Right cardiac atrium (tissue), 5 donors: ENCODE measurements around the gene ATP6V0D1. TPM values are rescaled to one million over a fixed set of nuclear protein-coding genes. Genes with fewer than 3 reads are reported as not detected.

Experiments
- ATAC-seq, 2 donors: fragments of 200-7000 bp; cut with Tn5 transposase; one replicate each; pipeline versions ENCODE4 v1.8.0 to v1.9.1; 2020; ENCODE audit warnings: moderate library complexity in 2 of 2, mild to moderate bottlenecking in 1 of 2
- DNase-seq, 3 donors: peaks; one replicate each; pipeline ENCODE4 v3.0.0-alpha.2; 2020
- H3K27ac ChIP-seq: one replicate; pipeline ENCODE4 v1.5.1; 2013; ENCODE audit warnings: mild to moderate bottlenecking, low read length, control low read depth, moderate library complexity
- H3K27me3 ChIP-seq: one replicate; pipeline ENCODE4 v1.6.1; 2013; ENCODE audit not compliant: control insufficient read depth, insufficient read depth
- H3K4me1 ChIP-seq: one replicate; pipeline ENCODE4 v1.6.1; 2013; ENCODE audit warnings: low read length; ENCODE audit not compliant: control insufficient read depth, insufficient read depth
- H3K4me3 ChIP-seq: one replicate; pipeline ENCODE4 v1.5.1; 2013; ENCODE audit warnings: low read length, control low read depth
- H3K9me3 ChIP-seq: one replicate; pipeline ENCODE4 v1.6.1; 2013; ENCODE audit warnings: low read length; ENCODE audit not compliant: control insufficient read depth
- WGBS: extraction: QIAGEN DNeasy Blood & Tissue Kit; methylation state at CpG from one replicate; pipeline ENCODE4 v1.1.7; 2013; 5-methylcytosine and 5-hydroxymethylcytosine counted together
- intact Hi-C, 4 donors: fragments of 100-400 bp; cut with DNase I; formaldehyde crosslinking; loops; one replicate each; pipeline versions ENCODE4 v1.11.0 to v1.14.0; 2022 to 2023
- polyA plus RNA-seq: library from polyadenylated mRNA; stranded (reverse); fragments of 200-250 nt; gene quantifications from one replicate; pipeline ENCODE4 v1.2.3, GENCODE V29; 2013
- total RNA-seq, 4 donors: library from RNA; stranded (reverse); fragmentation: NEBNext Ultra II Directional; extraction: Animal tissue kit (Norgen Biotek cat#: 25700); gene quantifications; one replicate each; pipeline ENCODE4 v1.2.1, GENCODE V29; 2021
- donor health status: healthy with polysubstance abuse.
- donor health status: DM: no; HTN: yes; CAD: no.
- donor health status: DM: no; HTN: no; CAD: no.
- donor health status: DM: no; HTN: yes; CAD: no; lungs with severe emphysema.
- donor health status: DM: yes; HTN: yes; CAD: no.

The ATP6V0D1 gene
- total and polyA plus RNA-seq, 5 donors, result 44.6 to 79.4 (median 64.8) TPM

DNA sequence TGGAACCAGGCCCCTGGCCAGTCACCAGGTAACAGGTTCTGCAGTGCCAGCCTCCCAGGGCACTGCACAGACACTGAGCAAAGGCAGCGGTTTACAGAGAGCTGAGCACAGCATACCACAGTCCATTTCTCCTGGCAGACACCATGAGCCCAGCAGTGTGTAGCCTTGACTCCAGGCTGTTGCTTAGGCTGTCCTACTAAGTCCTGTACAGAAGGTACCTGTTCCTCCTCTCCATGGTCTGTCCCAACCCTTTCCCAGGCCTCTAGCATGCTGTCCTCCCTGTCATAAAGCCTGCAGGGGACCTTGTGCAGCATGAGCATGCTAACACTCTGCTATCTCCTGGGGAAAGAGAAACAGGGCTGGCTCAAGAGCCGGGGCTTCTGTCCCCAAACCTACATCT, 20.0 kb downstream of the ATP6V0D1 start:
- Histone ChIP-seq H3K27ac (no peak overlapping the region), H3K27me3 (no peaks in the 10 kb centered on the region), H3K9me3 (no peaks in the 10 kb centered on the region), H3K4me1 (peaks cover 40% of the 10 kb centered on the region), H3K4me3 (no peak overlapping the region)
- 87% methylated on average over 2 of the region's 2 CpGs for WGBS
- intact Hi-C loops, result no loop called here
- no peak for ATAC-seq
- DNase-seq, result peak in 1 of 3 donors; percentile 14

DNA sequence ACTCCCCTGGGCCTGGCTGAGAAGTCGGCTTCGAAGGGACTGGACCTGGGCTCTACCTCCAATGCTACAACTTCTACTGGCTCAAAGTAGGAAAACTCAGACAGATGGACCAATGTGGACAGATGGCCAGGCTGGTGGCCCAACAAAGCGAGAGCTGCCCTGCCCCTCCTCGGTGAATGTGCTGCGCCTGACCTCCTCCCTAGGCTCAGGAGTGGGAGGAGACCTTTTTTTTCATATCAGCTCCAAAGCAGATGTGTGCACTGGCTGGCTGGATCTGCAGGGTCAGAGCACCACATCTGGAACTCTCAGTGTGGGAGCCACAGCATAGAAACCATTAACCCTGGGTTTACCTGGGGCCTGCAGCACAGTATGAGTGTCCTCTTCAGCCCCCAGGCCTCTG, 20.8 kb downstream of the ATP6V0D1 start:
- ATAC-seq (no peak), DNase-seq (peak in 1 of 3 donors; percentile 47)
- no peak overlapping the region for H3K4me3 ChIP-seq
- H3K27ac ChIP-seq, result peak overlapping the region; percentile 70
- no peaks in the 10 kb centered on the region for H3K9me3 ChIP-seq
- WGBS, result 70% methylated on average over 5 of the region's 5 CpGs
- intact Hi-C loops, result no loop called here
- H3K4me1 ChIP-seq, result peaks cover 37% of the 10 kb centered on the region
- no peaks in the 10 kb centered on the region for H3K27me3 ChIP-seq

DNA sequence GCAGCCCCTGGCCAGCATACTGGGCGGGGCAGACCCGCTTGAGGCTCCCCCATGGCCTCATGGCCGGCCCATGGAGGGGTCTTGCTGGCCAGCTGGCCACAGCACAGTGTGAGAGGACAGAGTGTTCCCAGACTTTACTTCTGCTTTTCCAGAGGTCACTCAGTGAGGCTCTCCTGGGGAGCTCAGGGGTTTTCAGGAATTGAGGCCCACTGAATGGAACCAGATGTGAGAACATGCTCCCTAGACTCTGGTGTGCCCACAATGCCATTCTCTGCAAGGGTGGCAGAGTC, 21.2 kb downstream of the ATP6V0D1 start:
- Histone ChIP-seq H3K4me1 (peaks cover 37% of the 10 kb centered on the region), H3K9me3 (no peaks in the 10 kb centered on the region), H3K4me3 (no peak overlapping the region), H3K27ac (peak overlapping the region; percentile 70), H3K27me3 (no peaks in the 10 kb centered on the region)
- 48% methylated on average over 3 of the region's 3 CpGs for WGBS
- ATAC-seq (peak; percentile 41 to 67), DNase-seq (peak in 2 of 3 donors; percentile 51 to 86)
- intact Hi-C loops, result no loop called here

DNA sequence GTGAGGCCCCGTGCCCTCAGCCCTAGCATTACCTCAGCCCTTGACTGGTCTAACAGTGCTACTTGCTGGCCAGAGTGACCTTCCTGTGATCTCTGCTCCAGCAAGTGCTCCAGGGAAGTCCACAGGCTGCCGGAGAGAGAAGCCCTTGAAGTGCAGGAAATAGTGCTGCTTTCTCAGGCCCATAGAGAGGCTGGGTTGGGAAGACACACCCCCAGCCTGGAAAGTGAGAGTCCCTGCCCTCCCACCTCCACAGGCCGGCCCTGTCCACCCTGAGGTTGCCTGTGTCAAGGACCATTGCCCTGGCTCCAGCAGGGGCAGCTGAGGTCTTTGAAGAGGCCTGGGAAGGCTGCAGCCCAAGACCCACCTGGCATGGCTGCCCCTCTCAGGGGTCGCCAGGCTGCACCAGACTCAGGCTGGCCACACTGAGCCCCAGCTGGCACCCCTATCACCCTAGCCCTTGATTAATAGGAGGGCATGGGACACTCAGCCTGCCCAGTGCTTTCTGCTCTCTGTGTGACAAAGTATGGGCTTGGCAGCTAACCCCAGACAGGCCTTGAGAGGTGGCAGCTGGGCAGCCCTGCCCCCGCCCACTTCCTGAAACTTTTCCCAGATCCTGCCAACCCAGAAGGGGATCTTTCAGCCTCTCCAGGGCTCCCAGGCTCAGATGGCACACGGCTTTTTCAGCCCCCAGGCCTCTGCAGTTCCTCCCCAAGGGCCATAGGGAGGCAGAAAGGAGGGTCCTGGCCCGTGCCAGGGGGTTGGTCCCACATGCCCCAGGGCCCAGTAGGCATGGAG, 21.7 kb downstream of the ATP6V0D1 start:
- WGBS, result 36% methylated on average over 7 of the region's 7 CpGs

DNA sequence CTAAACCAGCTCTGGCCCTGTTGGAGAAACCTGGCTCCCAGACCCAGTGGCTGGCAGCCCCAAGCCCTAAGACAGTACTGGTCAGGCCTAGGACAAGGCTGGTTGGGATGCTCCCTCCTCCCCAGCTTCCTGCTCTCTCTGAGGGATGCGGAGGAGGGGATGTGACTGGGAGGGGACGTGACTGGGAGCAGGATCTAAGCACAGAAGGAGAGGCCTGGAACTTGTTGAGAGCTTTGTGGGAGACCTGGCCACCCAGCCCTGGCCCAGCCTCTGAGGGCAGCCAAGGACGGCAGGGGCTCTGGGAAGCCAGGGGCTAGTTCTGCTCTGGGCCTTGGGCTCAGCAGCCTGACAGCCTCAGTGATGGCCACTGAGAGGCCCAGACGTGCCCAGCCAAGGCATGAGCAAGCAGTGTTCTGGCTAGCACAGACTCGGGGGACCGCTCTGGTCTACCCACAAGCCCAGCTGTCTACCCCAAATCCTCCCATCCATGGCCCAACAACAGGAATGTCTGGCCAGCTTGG, 22.8 kb downstream of the ATP6V0D1 start:
- H3K27ac ChIP-seq, result peak overlapping the region; percentile 37
- peak in 2 of 3 donors; percentile 70 to 80 for DNase-seq

More for the DNA sequence above, 21.7 kb downstream of the ATP6V0D1 start:
- H3K27ac ChIP-seq, result peak overlapping the region; percentile 70
- no peak overlapping the region for H3K4me3 ChIP-seq
- ATAC-seq (peak; percentile 59 to 62), DNase-seq (peak in 2 of 3 donors; percentile 75 to 85)
- intact Hi-C loops, result no loop called here
- H3K27me3 ChIP-seq, result no peaks in the 10 kb centered on the region
- H3K4me1 ChIP-seq, result peaks cover 37% of the 10 kb centered on the region
- no peaks in the 10 kb centered on the region for H3K9me3 ChIP-seq

DNA sequence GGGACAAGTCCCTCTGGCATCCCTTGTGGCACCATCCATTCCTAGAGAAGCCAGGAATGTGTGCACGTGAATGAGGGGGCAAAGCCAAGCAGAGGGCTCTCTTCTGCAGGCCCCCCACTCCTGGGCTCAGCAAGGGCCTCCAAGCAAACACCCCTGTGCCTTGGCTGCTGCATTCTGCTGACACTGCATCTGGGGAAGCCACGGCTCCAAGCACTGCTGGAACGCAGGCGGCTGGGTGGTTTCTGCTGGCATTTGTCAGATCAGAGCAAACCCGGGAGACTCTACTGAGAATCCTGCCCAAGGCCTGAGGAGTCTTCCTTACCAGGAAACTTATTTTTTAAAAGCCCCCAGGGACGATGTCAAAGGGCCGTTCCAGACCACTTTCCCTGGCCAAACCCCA, 23.3 kb downstream of the ATP6V0D1 start:
- 45% methylated on average over 7 of the region's 7 CpGs for WGBS
- Histone ChIP-seq H3K27ac (no peak overlapping the region), H3K27me3 (no peaks in the 10 kb centered on the region), H3K4me3 (no peak overlapping the region), H3K9me3 (no peaks in the 10 kb centered on the region), H3K4me1 (peaks cover 37% of the 10 kb centered on the region)
- intact Hi-C loops, result no loop called here
- DNase-seq (peak in 1 of 3 donors; percentile 58), ATAC-seq (no peak)

More for the DNA sequence above, 22.8 kb downstream of the ATP6V0D1 start:
- WGBS, result 49% methylated on average over 6 of the region's 6 CpGs
- H3K9me3 ChIP-seq, result no peaks in the 10 kb centered on the region
- peak; percentile 16 to 34 for ATAC-seq
- H3K4me1 ChIP-seq, result peaks cover 37% of the 10 kb centered on the region
- no peaks in the 10 kb centered on the region for H3K27me3 ChIP-seq
- H3K4me3 ChIP-seq, result no peak overlapping the region
- intact Hi-C loops, result no loop called here

DNA sequence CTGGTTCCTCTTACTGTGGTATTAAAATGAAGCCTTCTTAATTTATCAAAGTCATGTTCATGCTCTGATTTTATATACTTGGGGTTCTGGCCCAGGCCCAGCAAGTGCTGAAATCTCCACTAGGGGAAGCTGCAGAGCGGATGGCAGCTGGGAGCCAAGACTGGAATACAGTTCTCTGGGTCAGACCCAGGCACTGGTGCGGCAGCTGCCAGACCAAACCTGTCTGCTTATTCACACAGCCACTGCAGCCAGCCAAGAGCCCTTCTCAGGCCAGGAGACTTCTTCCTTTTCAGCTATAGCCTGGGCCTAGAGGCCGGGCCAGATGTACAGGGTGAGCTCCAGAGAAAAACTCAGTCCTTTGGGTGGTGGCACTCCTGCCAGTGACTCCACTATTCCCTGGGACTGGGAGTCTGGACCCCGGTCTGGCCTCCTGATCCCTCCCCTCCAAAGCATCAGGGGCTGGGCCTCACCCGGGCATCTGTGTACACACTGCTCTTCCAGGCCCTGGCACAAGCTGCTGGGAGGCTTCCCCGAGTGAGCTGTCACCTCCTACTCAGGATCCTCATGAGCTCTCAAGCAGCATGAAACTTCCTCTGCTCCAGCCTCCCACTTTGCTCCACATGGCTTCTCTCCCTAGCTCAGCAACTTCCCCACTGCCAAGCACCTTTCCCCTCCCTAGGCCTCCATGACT, 24.4 kb downstream of the ATP6V0D1 start:
- H3K27me3 ChIP-seq, result no peaks in the 10 kb centered on the region
- no peak overlapping the region for H3K27ac ChIP-seq
- no peak overlapping the region for H3K4me3 ChIP-seq
- DNase-seq (peak; percentile 77 to 90 (median 87)), ATAC-seq (peak in 1 of 2 donors; percentile 16)
- H3K4me1 ChIP-seq, result peaks cover 40% of the 10 kb centered on the region
- 43% methylated on average over 6 of the region's 6 CpGs for WGBS
- no peaks in the 10 kb centered on the region for H3K9me3 ChIP-seq
- intact Hi-C loops, result no loop called here

DNA sequence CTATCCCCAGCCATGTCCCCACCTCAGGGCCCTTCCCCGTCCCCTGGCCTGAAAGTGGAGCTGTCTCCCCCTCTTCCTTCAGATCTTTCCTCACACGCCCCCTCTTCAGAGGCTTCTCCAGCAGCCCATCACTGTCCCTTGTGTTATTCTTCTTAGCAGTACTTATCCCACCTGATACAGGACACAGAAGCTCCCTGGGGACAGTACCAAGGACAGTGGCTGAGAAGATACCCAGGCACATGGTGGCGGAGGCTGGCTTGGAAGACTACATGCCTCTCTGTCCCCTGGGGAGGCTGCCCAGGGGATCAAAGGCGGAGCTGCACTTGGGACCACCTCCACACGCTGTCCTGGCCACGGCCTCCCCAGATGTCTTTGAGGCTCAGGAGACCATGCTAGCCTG, 26.1 kb downstream of the ATP6V0D1 start:
- intact Hi-C loops, result no loop called here
- no peaks in the 10 kb centered on the region for H3K9me3 ChIP-seq
- H3K27me3 ChIP-seq, result no peaks in the 10 kb centered on the region
- ATAC-seq (no peak), DNase-seq (peak in 1 of 3 donors; percentile 25)
- H3K4me1 ChIP-seq, result peaks cover 38% of the 10 kb centered on the region
- H3K4me3 ChIP-seq, result no peak overlapping the region
- WGBS, result 91% methylated on average over 6 of the region's 6 CpGs
- H3K27ac ChIP-seq, result no peak overlapping the region

DNA sequence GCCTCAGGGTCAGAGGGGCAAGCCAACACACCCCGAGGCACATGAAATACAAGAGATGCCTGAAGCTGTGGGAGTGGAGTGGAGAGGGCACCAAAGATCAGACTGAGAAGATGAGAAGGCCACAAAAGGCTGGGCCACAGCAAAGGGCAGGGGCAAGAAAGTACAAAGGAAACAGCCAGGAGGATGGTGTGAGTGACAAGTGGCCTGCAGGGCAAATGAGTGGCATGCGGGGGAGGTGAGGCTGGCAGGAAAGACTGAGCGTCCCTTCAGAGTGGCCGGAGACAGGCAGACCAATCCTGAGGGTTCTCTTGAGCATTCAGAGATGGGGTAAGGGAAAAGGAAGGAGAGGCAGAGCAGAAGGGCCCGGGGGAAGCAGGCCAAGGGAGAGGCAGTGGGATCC, 26.9 kb downstream of the ATP6V0D1 start:
- WGBS, result 81% methylated on average over 5 of the region's 5 CpGs
- ATAC-seq (no peak), DNase-seq (peak in 1 of 3 donors; percentile 25)
- no peak overlapping the region for H3K27ac ChIP-seq
- no peaks in the 10 kb centered on the region for H3K27me3 ChIP-seq
- intact Hi-C loops, result no loop called here
- no peaks in the 10 kb centered on the region for H3K9me3 ChIP-seq
- peaks cover 37% of the 10 kb centered on the region for H3K4me1 ChIP-seq
- no peak overlapping the region for H3K4me3 ChIP-seq

DNA sequence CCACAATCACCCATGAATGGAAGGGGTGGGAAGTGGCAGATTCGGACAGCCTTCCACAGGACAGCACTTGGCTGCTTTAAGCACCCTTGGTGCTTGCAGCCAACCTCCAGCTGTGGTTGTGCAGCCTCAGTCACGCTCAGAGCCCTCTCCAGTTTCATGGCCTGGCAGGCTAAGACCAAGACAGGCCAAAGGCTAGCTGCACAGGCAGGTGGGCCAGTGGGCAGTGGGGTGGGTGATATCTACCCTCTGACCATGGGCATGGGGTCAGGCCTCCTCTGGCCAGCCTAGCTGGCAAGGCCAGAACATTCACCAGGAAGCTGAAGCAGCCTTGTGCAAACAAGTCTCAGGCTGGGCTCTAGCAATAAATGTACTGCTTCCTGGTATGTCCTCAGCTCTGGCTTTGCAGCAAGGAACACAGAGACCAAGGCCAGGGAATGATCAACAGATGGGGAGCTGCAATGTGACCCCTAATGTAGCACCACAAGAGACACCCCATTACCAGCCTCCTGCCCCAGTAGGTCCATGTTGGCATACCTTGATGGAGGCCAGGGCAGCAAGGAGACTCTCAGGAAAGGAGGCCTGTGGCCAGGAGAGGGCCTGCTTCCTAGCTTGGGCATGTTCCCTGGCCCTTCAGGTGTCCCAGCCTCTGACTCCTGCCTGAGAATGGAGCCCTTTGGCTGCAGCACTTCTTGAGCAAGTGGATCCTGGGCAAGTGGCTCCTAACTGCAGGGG, 29.1 kb downstream of the ATP6V0D1 start:
- intact Hi-C loops, result no loop called here
- Histone ChIP-seq H3K27ac (no peak overlapping the region), H3K4me3 (no peak overlapping the region), H3K9me3 (no peaks in the 10 kb centered on the region), H3K27me3 (no peaks in the 10 kb centered on the region), H3K4me1 (peaks cover 26% of the 10 kb centered on the region)
- WGBS, result 69% methylated on average over 2 of the region's 2 CpGs
- ATAC-seq, result no peak
- no peak for DNase-seq
